ENCODE measurements around the gene ZIC4. TPM values are rescaled to one million over a fixed set of nuclear protein-coding genes. Genes with fewer than 3 reads are reported as not detected.

The ZIC4 gene
- total RNA-seq, 1 donor from 2014 or later = not detected

DNA sequence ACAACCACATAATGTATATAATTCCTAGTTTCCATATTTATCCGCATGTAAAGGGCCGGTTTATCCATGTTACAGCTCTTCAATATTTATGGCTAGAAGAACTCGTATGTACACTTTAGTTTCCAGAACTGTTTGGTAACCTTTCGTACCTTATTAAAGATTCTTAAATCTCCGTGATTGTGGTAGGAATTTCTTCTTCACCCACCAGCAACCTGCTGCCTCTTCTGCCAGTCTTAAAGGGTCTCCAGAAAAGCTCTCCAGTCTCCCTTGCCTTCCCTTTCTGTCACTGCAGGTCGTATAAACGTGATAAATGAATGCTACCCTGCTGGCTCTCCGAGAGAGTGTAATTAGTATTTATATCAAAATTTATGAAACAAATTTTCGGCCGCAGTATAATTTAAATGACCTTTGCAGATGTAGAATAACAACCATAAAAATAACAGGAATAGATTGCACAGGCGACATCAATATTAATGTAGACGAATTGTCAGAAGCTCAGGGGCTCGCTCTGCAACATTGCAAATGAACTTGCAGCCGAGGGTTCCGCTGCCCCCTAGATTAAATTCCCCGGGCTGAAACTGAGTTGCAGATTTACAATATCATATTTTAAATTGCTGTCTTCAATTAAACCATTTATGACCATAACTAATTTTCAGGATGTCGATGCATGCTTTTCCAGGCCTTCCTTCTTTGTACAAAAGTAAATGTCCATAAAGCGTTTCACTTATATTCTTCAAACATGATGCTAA, 8.2 kb upstream of the ZIC4 start:
- peaks cover 6% of the 10 kb centered on the region for H3K4me1 Mint-ChIP-seq (ENCODE audit: low read depth)
- H3K36me3 Mint-ChIP-seq (ENCODE audit: low read depth) = peaks cover 2% of the 10 kb centered on the region
- peaks cover 67% of the 10 kb centered on the region for H3K27me3 Mint-ChIP-seq (ENCODE audit: insufficient read depth)
- H3K27ac Mint-ChIP-seq = peak overlapping the region; percentile 67
- H3K9me3 Mint-ChIP-seq = peaks cover 4% of the 10 kb centered on the region
- intact Hi-C loops (cut with micrococcal nuclease) = loop anchor here (2.0 kb wide), 1 partner anchor 58 kb away; no protein-coding TSS in a partner anchor
- no peak for DNase-seq (ENCODE audit: low spot score)
- H3K4me3 Mint-ChIP-seq = no peak overlapping the region

DNA sequence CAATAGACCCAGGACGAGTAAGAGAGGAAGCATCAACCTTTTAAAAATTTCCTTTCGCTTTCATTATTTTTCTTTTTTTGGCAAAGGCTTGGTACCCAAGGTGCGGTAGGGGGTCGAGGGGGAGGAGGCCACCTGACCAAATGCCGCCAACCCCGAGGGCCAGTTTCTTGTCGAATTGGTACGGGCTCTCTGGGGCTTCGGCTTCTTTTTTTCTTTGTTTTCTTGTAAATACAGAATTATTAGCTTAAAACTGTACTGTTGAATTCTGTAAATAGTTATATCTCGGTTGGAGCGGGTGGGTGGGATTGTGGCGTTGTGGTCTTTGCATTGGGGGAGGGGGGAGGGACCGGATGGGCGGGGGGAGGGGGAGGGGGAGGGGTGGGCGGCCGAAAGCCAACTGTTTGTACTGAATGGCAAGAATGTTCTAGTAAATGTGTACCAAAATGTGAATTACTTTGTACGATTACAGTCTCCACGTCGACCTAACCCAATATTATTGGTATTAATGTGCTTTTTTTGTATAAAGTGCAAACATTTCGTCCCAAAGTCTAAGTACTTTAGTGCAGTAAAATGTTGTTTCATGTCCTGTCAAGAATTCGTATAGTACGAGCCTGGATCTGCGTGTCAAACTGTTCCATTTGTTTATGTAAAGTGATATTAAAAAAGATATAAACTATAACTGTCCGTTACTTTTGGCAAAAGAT, 7.5 kb upstream of the ZIC4 start:
- Mint-ChIP-seq H3K4me3 (peak overlapping the region; percentile 5), H3K36me3 (ENCODE audit: low read depth) (peaks cover 2% of the 10 kb centered on the region), H3K27me3 (ENCODE audit: insufficient read depth) (peaks cover 71% of the 10 kb centered on the region), H3K27ac (peak overlapping the region; percentile 91), H3K4me1 (ENCODE audit: low read depth) (peaks cover 6% of the 10 kb centered on the region), H3K9me3 (peaks cover 5% of the 10 kb centered on the region)
- DNase-seq (ENCODE audit: low spot score) = no peak
- intact Hi-C loops (cut with micrococcal nuclease) = loop anchor here (2.0 kb wide), 1 partner anchor 57 kb away; no protein-coding TSS in a partner anchor

DNA sequence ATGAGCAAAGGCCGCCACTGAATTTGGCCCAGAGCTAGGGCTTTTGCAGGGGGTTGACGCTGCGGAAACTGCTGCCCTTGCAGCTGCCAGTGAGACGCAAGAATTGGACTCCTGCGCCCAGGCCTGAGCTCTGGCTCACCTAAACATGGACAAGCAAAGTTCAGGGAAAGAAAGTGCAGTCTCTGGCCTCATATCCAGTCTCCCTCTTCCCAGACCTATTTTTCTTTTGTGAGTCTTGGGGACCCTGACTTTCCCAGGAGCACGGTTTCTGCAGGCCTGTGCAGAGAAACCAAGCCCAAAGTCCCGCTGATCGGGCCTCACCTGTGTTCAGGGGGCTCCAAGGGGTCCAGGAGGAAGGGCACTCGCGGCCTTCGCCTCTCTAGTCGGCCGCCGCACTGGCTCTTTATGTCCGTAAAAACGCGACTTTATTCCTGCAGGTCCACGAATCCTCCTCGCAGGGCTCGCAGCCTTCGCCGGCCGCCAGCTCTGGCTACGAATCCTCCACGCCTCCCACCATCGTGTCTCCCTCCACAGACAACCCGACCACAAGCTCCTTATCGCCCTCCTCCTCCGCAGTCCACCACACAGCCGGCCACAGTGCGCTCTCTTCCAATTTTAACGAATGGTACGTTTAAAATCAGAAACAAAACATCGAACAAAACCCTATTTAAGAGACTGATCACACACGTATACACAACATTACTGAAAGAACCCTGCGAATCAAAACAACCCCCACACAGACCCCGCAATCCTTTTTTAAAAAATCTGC, 6.8 kb upstream of the ZIC4 start:
- intact Hi-C loops (cut with micrococcal nuclease) = no loop called here
- Mint-ChIP-seq H3K4me1 (ENCODE audit: low read depth) (peaks cover 6% of the 10 kb centered on the region), H3K4me3 (peak overlapping the region; percentile 5), H3K27me3 (ENCODE audit: insufficient read depth) (peaks cover 71% of the 10 kb centered on the region), H3K9me3 (peaks cover 12% of the 10 kb centered on the region), H3K27ac (peak overlapping the region; percentile 91), H3K36me3 (ENCODE audit: low read depth) (peaks cover 4% of the 10 kb centered on the region)
- no peak for DNase-seq (ENCODE audit: low spot score)

DNA sequence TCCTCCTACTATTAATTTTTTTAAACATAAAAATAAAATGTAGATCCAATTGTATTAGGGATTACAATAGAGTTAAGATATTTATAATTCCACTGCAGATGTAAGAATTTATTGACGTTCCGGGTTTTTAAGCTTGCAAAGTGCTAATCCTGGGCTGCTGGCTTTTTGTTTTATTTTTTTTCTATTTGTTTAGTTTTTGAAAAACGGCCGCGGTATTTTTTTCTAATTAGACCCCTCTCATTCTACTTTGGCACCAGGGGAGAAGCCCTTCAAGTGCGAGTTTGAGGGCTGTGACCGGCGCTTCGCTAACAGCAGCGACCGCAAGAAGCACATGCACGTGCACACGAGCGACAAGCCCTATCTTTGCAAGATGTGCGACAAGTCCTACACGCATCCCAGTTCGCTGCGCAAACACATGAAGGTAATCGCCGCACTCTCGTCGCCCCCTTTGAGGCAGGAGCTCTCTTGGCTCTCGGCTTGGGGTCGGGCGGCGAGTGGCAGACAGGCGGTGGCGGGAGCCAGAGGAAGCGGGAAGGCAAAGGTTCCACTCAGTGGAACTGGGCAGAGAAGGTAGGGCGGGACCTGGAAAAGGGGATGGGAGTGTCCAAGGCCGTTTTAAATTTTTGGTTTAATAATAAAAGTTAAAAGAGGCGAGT, 6.0 kb upstream of the ZIC4 start:
- intact Hi-C loops (cut with micrococcal nuclease) = no loop called here
- Mint-ChIP-seq H3K27me3 (ENCODE audit: insufficient read depth) (peaks cover 69% of the 10 kb centered on the region), H3K9me3 (peaks cover 19% of the 10 kb centered on the region), H3K4me1 (ENCODE audit: low read depth) (peaks cover 6% of the 10 kb centered on the region), H3K27ac (peak overlapping the region; percentile 70), H3K4me3 (no peak overlapping the region), H3K36me3 (ENCODE audit: low read depth) (peaks cover 5% of the 10 kb centered on the region)
- no peak for DNase-seq (ENCODE audit: low spot score)

DNA sequence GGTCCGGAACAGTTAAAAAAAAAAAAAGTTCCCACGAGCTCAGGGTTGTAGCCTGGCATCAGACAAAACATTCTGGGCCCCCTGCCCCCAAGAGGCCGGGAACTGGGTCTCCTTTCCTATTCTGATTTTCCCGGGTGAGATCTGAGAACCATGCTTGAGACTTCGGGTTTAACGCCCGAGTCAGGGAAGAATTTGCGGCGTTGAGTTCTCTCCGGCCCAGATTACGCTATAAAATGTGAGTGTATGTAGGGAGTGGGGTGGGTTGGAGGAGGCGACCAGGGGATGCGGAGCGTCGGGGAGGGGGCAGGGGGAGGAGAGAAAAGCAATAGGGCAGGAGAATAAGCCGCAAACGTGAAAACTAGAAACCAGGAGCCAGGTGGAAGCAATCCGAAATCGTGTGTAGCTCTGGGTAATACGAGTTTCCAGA, 5.5 kb upstream of the ZIC4 start:
- Mint-ChIP-seq H3K36me3 (ENCODE audit: low read depth) (peaks cover 5% of the 10 kb centered on the region), H3K4me3 (no peak overlapping the region), H3K9me3 (peaks cover 19% of the 10 kb centered on the region), H3K27ac (peak overlapping the region; percentile 69), H3K4me1 (ENCODE audit: low read depth) (peaks cover 6% of the 10 kb centered on the region), H3K27me3 (ENCODE audit: insufficient read depth) (peaks cover 67% of the 10 kb centered on the region)
- DNase-seq (ENCODE audit: low spot score) = no peak
- intact Hi-C loops (cut with micrococcal nuclease) = no loop called here

DNA sequence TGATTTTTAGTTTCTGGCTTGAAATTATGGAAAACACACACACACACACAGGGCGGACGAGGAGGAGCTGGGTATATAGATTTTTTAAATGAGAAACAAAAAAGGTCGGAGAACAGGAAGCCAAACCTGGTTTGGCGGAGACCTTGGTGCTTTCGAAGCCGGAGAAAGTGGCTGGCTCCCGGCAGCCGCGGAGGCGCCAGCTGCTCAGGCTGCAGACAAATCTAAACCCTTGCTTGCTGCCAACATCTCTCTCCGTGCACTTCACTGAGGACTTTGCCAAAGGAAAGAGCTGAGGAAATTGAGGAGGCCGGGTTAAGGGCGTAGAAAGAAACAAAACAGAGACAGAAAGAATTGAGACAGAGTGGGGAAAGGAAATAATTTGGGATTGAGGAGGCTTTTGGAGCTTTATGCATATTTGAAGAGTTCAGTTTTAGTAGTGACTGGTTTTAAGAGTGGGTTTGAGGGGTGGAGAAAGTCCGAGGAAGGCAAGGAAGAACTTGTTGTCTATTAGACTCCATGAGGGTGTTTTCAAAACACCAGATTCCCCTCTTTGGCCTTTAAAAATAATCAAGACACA, 5.0 kb upstream of the ZIC4 start:
- peaks cover 5% of the 10 kb centered on the region for H3K36me3 Mint-ChIP-seq (ENCODE audit: low read depth)
- H3K9me3 Mint-ChIP-seq = peaks cover 19% of the 10 kb centered on the region
- H3K27ac Mint-ChIP-seq = peak overlapping the region; percentile 69
- H3K4me1 Mint-ChIP-seq (ENCODE audit: low read depth) = peaks cover 6% of the 10 kb centered on the region
- peaks cover 69% of the 10 kb centered on the region for H3K27me3 Mint-ChIP-seq (ENCODE audit: insufficient read depth)
- DNase-seq (ENCODE audit: low spot score) = no peak
- intact Hi-C loops (cut with micrococcal nuclease) = no loop called here
- H3K4me3 Mint-ChIP-seq = peak overlapping the region; percentile 37

DNA sequence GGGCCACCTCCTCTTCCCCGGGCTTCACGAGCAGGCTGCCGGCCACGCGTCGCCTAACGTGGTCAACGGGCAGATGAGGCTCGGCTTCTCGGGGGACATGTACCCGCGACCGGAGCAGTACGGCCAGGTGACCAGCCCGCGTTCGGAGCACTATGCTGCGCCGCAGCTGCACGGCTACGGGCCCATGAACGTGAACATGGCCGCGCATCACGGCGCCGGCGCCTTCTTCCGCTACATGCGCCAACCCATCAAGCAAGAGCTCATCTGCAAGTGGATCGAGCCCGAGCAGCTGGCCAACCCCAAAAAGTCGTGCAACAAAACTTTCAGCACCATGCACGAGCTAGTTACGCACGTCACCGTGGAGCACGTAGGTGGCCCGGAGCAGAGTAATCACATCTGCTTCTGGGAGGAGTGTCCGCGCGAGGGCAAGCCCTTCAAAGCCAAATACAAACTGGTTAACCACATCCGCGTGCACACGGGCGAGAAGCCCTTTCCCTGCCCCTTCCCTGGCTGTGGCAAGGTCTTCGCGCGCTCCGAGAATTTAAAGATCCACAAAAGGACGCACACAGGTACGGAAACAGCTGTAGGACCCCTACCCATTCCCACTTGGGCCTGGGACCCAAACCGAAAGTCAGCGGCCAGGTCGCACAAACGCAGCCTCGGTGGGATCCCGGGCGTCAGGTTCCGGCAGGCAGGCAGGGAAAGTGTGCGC, 4.3 kb upstream of the ZIC4 start:
- intact Hi-C loops (cut with micrococcal nuclease) = loop anchor here (1.0 kb wide), 1 partner anchor 19 kb away; no protein-coding TSS in a partner anchor
- Mint-ChIP-seq H3K27me3 (ENCODE audit: insufficient read depth) (peaks cover 73% of the 10 kb centered on the region), H3K36me3 (ENCODE audit: low read depth) (peaks cover 5% of the 10 kb centered on the region), H3K9me3 (peaks cover 19% of the 10 kb centered on the region), H3K4me3 (peak overlapping the region; percentile 37), H3K27ac (peak overlapping the region; percentile 69), H3K4me1 (ENCODE audit: low read depth) (peaks cover 6% of the 10 kb centered on the region)
- no peak for DNase-seq (ENCODE audit: low spot score)

DNA sequence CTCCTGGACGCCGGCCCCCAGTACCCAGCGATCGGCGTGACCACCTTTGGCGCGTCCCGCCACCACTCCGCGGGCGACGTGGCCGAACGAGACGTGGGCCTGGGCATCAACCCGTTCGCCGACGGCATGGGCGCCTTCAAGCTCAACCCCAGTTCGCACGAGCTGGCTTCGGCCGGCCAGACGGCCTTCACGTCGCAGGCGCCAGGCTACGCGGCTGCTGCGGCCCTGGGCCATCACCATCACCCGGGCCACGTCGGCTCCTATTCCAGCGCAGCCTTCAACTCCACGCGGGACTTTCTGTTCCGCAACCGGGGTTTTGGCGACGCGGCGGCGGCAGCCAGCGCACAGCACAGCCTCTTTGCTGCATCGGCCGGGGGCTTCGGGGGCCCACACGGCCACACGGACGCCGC, 3.8 kb upstream of the ZIC4 start:
- intact Hi-C loops (cut with micrococcal nuclease) = loop anchor here (1.0 kb wide), 1 partner anchor 19 kb away; no protein-coding TSS in a partner anchor
- H3K27me3 Mint-ChIP-seq (ENCODE audit: insufficient read depth) = peaks cover 76% of the 10 kb centered on the region
- H3K4me1 Mint-ChIP-seq (ENCODE audit: low read depth) = peaks cover 6% of the 10 kb centered on the region
- peaks cover 5% of the 10 kb centered on the region for H3K36me3 Mint-ChIP-seq (ENCODE audit: low read depth)
- no peak for DNase-seq (ENCODE audit: low spot score)
- H3K9me3 Mint-ChIP-seq = peaks cover 19% of the 10 kb centered on the region
- H3K27ac Mint-ChIP-seq = no peak overlapping the region
- no peak overlapping the region for H3K4me3 Mint-ChIP-seq

DNA sequence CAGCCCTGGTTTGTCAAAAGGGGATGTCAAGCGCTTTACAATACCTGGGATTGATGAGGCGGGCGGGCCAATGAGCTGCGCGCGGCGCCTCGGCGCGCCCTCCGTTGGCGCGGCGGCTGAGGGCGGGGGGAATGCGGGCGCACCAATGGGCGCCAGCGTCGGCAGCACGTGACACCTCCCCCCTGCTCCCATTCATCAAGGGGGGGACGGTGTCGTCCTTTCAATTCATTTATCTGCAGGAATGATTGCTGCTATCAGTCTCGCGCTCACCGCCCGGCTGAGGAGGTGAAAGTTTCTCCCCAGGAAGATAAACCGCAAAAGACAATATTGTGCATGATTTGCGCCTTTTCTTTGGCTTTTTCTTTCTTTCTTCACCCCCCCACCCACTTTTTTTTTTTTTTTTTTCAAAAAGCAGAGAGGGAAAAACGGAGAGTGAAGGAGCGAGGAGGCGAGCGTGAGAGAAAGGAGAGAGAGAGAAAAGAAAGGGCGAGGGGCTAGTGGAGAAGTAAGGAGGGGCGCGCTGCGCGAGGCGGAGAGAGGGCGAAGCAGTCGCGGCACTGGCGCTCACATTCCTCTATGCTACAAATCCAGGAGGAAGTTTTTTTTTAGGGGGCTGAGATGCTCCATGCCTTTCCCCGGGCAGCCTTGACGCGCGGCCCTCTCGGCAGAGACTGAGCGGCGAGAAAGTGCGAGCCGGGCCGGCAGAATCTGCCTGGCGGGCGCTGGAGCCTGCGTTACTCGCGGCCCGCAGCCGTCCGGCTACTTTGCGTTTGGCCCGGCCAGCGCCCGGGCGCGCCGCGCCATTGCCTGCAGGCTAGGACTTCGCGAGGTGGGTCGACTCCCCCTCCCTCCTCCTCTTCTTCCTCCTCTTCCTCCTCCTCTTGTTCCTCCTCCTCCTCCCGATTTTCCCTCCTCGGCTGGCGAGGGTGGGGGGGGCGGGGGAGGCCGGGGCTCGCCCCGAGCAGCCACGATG, 3.1 kb upstream of the ZIC4 start, which contains the start of gene ZIC1:
Gene ZIC1, plus strand, starts transcription at position 223 of the 973 bp plus-strand sequence. Its CDS starts 748 bp downstream, at position 971.
- intact Hi-C loops (cut with micrococcal nuclease) = loop anchor here (1.0 kb wide), 1 partner anchor 18 kb away; no protein-coding TSS in a partner anchor
- peak within 1 kb of the TSS; percentile 92 for H3K27ac Mint-ChIP-seq
- peak within 1 kb of the TSS; percentile 51 for H3K4me3 Mint-ChIP-seq
- H3K4me1 Mint-ChIP-seq (ENCODE audit: low read depth) = peaks cover 6% of the 10 kb centered on the region
- H3K27me3 Mint-ChIP-seq (ENCODE audit: insufficient read depth) = peaks cover 74% of the 10 kb centered on the region
- no peak for DNase-seq (ENCODE audit: low spot score)
- peaks cover 19% of the 10 kb centered on the region for H3K9me3 Mint-ChIP-seq
- H3K36me3 Mint-ChIP-seq (ENCODE audit: low read depth) = peaks cover 5% of the 10 kb centered on the region

DNA sequence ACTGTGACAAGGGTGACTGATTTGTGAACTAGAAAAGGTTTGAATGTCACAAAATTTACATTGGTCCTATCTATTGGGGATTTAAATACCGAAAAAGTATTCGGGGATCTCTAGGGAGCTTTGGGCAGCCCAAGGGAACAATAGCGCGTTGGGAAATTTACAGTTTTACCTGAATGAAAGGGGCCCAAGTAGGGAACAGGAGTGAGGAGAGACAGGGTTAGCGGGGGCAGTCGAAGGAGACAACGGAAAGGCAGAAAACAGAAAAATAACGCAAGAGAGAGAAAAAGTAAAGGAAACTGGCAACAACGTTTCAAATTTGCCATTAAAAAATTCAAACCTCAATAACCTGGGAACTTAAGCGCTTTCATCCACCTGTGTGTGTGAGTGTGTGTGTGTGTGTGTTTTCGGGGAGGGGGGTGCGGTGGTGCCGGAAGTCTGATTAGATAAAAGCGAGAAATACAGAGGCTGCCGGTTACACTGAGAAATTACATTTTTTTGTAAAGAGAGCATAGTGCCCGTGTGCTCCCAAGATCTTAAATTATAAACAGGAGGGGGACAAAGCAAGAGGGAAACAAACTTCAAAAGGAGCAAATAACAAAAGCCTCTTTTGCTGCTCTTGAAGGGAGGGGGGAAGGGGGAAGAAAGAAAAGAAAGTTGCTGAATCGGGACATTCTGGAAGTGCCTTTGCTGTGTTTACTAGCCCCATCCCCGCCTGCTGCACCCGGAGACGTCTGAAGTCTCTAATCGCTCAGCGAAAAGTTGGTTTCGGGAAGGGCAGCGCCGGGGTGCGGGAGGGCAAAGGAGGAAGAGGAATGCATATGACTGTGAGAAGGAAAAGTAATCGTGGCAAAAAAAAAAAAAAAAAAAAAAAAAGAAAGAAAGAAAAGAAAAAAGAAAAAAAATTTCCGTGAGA, 2.1 kb upstream of the ZIC4 start:
- H3K4me1 Mint-ChIP-seq (ENCODE audit: low read depth) = peaks cover 3% of the 10 kb centered on the region
- DNase-seq (ENCODE audit: low spot score) = no peak
- H3K36me3 Mint-ChIP-seq (ENCODE audit: low read depth) = peaks cover 4% of the 10 kb centered on the region
- H3K27ac Mint-ChIP-seq = peak overlapping the region; percentile 92
- H3K9me3 Mint-ChIP-seq = peaks cover 17% of the 10 kb centered on the region
- H3K4me3 Mint-ChIP-seq = peak overlapping the region; percentile 51
- intact Hi-C loops (cut with micrococcal nuclease) = no loop called here
- H3K27me3 Mint-ChIP-seq (ENCODE audit: insufficient read depth) = peaks cover 67% of the 10 kb centered on the region

Data from activated T-helper 1 cell treated with anti-CD3 and anti-CD28 coated beads, Interleukin-12 subunit alpha, Interleukin-12 subunit beta, Interleukin-2, Interleukin-4 antibody, amounts not matched to agents 30 ng/mL and 10 ng/mL and 1 ng/mL, durations not matched to agents 14 hours and 24 hours and 36 hours (primary cell).